ENCODE results near the gene PAMR1. TPM values are rescaled to one million over a fixed set of nuclear protein-coding genes. Genes with fewer than 3 reads are reported as not detected.
A peak's percentile ranks its signal among the peaks of the same experiment; 100 is the strongest.

The PAMR1 gene
- polyA plus RNA-seq, 5 donors: 7.4 to 14.9 (median 9.6) TPM

DNA sequence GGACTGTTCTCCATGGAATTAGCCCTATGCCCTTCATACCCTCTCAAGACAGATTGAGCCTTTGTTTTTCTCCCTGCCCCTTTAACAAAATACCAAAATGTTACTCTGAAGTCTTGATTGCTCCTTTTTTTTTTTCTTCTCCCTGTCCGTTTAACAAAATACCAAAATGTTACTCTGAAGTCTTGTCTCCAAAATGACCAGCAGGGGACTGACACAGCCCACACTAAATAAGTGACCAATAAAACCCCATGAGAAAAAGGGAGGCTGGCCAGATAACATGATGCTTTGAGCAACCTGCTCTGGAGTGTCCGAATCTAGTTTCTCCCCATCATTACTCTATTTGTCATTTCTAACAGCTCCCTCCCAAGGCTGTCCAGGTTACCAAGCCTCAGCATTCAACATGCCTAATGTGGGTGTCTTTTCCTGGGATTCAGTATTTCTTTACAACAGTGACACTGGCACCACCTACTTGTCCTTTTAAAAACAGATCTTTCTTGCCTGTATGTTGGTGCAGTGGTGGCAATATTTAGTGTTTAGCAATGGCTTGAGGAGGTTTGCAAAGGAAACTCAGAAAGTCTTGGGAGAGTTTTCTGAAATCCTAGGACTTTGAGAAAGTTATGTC lies 63.4 kb downstream of the PAMR1 start:
- no peak for DNase-seq

DNA sequence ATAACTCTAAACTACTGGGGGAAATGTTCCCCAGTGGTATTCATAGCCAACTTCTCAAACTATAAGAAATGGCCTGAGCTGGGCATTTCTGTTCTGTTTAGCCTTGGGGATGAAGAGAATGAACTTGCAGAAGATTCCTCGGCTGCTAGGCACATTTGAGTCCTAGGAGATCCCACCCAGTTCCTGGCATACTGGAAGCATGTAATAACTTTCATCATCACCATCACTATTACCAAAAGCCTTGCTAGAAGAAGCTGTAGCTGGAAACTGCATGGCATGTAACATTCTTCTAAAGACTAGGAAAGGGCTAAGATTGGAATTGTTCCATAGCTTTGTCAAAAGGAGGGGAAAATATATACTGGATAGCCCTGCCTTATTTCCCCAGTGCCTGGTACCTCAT lies 65.9 kb downstream of the PAMR1 start:
- no peak for DNase-seq

DNA sequence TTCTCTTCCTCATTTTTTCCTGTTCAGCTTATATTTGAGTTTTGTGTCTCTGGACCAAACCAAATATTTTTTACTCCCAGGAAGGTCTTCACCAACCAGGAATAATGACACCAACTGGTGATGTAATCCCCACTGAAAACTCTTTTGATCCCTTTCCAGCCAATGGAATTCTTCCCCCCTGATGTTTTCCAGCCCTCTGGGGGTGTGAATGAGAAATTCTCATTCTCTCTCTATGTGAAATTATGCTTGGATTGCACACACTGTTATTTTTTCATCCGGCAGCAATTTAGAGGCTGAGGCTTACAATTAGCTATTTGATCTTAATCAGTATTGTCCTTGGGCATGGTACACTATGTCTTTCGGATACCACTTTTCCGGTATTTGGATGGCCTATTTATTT lies 66.6 kb downstream of the PAMR1 start:
- DNase-seq: no peak

DNA sequence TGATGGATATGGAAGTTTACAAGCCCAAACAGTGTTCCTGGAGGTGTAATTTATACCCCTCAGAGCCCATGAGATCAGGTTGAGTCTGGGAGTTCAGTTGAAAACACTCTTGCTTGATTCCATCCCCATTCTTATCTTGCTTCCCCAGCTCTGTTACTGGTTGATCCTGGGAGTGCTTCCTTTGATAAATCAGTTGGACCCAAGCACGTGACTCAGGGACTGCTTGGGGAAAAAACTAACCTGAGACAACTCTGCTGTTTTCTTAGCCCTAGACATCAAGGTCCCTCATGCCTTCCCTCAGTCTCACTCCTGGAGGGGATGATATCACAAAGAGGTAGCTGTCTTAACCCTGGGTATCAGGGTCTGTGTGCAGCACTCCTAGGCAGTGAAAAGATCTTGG lies 71.1 kb downstream of the PAMR1 start:
- DNase-seq: no peak

DNA sequence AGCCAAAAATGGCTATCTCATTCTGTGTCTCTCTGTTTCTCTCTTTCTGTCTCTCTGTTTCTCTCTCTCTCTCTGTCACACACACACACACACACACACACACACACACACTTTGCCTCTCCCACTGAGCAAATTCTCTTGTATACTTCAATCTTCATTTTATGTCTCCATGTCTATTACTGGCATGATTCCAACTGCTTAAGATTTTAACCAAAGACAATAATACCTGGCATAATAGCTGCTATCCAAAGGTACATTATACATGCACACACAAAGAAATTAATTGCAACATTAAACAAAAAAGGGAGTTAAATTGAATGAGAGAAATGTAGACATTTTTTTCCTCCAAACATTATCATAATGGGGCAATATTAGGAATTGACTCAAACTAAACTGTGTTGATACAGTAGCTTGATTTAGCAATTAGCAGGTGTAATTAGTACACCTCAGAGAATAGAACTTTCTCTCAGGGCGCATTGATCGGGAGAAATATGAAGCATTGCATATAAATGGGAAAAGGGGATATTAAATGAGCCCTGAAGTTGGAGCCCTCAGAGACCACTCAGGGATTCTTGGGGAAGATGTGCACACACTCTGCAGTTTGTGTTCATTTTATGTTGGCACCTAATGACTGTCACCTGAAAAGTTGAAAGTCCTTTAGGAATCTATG lies 88.7 kb downstream of the PAMR1 start:
- no peak for DNase-seq

DNA sequence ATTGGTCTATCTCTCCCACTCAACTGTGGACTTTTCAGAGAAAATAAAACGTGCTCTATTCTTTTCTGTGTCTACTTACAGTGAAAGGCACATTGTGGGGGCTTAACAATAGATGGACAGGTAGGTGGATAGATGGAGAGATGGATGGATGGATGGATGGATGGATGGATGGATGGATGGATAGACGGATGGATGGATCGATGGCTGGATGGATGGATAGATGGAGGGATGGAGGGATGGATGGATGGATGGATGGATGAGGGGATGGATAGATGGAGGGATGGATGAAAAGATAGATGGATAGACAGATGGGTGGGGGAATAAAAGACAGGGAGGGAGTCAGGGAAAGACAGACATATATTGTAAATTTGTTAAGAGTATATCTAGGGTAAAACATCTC lies 91.8 kb downstream of the PAMR1 start:
- DNase-seq: no peak

DNA sequence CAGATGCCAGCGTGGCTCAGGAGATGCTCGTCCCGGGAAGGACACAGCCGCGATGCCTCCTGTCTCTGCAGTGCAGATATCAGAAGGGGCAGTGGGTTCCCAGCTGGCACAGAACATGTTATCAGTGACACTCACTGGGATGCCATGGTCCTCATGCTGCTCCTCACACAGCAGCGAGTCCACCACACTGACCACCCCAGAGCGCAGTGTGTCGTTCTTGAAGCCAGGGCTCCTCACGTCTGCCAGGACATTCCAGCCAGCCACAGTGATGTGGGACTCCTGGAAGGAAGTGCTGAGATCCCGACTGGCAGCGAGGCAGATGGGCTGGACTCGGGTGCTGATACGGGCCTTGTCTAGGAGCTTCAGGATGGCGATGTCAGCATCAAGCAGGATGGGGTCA lies 93.0 kb downstream of the PAMR1 start:
- DNase-seq: no peak

DNA sequence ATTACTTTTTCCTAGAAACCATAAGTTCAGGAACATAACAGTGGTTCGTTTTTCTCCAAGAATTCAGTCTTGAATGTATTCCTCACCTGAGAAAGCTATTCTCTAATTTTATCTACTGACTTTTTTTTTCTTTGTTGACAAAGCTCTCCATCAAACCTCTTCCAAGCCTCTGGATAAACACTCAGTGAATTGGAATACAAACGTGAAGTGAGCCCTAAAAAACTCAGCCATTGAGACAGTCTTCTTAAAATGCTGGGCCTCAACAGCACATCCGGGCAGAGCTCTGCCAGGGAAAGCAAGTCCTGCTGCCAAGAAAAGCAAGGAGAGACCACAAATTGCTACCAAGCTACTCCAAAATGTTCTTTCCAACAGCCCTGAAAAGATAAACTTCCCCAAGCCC lies 98.3 kb downstream of the PAMR1 start:
- no peak for DNase-seq

DNA sequence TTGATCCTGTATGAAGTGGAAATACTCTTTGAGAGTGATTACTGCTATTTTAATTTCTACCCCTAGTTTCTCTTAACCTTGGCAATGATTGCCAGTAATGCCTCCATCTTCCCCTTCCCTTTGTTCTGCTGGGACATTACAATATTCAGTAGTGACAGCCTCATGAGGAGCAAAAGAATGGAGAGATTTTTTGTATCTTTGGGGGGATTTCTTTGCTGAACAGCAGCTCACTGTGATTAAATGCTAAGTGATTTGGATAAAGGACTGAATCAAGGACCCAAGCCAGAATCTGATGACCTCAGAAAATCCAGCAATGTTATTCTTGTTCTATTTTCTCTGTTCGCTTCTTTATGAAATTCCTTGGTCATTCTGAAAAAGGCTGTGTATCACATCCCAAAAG lies 99.1 kb downstream of the PAMR1 start:
- DNase-seq: no peak

DNA sequence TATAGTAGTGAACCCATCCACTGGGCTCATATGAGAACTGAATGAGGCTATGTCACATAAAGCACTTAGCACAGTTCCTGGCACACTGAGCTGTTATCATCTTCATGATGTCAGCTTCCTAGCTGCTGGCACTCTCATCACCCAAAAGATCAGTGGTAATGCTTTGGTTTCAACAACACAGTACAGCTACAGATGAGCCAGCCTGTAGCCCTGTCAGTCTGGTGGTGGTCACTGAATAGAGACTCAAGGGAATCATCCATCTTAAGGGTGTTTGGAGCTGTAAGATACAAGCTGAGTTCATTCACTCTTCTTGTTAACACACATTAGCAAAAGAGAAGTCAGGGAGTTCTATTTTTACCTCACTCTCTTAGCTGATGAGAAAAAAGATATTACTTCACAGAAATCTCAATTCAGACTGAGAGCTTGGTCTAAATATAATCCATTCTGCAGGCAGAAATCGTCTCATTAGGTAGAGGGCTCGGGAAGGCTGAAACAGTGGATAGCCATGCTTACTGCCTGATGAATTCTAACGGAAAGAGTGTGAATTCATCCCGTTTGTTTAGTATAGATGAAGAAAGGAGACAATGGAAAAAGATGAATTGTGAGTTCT lies 99.7 kb downstream of the PAMR1 start:
- DNase-seq: no peak

DNA sequence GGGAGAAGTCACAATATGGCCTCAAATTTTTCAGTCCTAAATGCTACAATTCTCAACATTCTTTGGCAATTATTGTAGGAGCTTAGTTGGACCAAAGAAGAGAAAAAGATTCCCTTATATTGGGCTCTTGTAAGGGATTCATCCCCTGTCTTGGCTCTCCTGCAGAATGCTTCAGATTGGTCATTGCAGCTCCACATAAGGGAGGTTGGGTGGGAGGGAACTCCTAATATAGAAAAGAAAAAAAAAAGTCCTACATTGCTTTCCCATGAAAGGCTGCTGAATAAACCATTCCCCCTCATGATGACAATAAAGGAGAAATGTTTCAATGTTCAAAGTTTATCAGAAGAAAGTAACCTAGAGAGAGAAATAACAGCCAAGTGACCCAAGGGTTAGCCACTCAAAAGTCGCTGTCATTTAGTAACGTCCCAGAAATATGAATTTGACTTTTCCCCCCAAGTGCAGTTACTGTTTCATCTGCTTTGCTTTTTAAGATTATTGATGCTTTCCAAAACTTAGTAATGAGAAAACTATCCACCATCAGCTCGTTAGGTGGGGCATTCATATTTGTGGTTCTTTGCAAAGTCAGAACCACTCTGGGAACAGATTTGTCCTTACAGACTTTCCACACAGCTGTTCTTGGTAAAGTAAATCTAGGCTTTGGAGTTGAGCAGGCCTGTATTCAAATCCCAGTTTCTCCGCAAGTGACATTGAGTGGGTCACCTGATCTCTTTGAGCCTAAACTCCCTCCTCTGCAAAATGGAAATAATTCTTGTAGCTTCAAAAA lies 101.1 kb downstream of the PAMR1 start:
- no peak for DNase-seq

DNA sequence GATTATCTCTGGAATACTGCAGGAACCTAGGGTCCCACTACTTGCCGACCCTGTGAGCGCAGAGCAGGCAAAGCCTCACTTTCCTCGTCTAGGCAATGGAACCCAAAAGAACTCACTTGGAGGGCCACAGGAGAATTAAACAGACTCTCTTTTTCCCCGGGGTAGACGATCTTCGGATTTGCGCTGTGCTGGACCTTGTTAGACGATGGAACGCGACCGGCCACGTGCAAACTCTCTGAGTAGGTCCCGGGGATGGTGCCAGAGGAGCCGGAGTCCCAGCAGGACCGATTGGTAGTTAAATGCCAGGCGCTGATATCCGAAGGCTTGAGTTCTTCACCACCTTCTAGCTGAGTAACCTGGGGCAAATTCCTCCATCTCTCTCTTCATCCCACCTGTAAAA lies 105.0 kb downstream of the PAMR1 start:
- no peak for DNase-seq

DNA sequence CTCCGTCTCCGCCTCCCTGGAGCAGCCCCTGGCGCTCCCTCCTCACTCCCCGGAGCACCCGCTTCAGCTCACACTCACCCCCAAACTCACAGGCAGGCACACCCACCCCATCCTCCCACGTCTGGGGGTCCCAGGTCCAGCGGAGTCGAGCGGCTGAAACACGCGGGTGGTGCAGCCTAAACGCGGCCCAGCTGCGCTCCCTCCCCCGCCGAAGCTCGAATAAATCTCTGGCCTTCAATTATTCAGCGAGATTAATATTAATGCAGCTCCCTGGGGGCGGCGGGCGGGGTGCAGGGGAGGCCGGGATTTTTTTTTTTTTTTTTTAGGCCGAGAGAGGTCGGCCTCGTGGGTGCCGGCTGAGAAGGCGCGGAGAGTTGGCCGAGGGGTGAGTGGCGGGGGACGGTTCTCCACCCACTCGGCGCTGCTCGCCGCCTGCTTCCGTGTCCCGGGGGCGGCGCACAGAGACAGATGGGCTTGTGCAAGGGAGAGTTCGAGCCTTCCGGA lies 105.5 kb downstream of the PAMR1 start:
- DNase-seq: peak in 1 of 2 donors; percentile 24

DNA sequence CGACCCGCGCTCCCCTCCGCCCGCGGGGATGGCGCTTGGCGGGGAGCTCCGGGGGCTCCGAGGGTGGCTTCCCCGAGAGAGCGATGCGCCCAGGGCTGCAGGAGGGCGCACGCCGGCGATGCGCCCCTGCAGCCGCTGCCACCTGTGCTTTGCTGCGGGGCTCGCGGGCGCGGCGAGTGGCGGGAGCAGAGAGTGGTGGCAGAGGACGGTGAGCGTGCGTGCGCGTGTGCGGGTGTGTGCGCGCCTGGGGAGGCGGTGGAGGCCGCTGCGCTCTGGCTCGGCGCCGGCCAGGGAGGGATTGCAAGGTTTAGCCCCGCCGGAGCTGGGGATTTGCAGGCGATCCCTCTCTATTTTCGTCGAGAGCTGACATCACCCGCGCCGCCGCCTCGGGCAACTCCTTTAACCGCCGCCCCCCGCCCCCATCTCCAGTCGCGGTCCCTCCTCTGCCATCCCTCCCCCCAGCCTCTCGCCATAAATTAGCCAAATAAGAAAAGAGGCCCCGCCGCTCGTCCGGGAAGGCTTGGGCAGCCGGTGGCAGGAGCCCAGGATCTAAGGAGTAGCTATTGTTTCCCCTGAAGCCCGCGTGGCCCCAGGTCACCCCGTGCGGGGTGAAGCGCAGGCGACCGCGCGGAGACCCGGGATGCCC lies 106.1 kb downstream of the PAMR1 start, which contains the start of gene SLC1A2:
Gene SLC1A2 (minus strand): TSS at position 375 of the 646 bp plus-strand sequence. CDS start 592 bp downstream, outside the sequence.
- DNase-seq: peak in 1 of 2 donors; percentile 31

DNA sequence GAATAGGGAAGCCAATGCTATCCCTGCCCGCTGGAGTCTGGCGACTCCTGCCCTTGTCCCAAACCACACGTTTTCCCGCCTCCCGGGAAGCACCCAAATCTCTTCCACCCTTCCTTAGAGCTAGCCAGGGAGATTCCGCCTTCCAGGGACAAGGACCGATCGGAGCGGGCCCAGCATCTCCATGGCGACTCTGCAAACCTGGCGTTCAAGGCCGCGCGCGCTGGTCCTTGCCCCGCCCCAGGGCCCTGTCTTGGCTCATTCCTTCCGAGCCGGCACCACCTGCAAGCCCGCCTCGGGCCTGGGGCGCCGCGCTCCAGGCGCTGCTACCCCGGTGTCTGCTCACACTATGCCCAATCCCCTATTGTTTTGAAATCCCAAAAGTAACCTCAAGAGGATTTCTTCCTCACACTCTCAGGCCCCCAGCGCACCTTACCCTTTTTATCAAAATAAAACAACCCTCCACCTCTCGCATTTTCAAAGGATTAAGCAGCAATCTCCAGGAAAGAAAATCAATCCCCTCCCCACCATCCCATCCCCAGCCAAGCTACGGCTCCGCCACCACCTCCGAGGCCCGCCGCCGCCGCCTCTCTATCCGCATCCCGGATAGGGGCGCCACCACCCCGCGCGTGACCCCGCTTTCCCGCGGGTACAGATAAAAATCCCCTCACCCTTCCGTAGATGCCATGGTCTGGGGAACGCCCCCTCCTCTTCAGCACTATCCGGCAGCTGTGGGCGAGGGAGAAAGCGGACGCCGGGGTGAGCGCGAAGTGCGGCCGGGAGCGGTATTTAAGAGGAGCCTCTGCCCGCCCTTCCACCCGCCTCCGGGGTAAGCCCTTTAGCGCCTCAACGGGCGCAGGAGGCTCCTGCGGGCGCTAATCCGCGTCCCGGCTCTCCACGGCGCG lies 106.9 kb downstream of the PAMR1 start:
- DNase-seq: no peak

DNA sequence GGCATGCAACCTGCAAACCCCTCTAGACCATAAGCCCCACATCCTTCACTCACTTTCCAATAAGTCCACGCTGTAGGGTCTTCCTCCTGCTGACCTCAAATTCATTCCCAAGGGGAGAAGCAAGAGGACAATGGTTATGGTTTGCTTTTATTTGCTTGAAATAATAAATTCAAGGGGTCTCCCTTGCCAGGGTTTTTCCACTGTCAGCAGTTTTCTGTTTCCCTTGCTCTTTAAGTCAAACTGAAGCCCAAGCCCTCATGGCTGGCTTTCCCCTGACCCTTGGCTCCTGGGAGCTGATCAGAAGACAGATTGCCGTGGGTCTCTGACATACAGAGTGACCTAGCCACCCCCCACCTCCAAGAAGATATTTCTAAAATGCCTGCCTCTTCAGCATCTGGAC lies 109.9 kb downstream of the PAMR1 start:
- no peak for DNase-seq

DNA sequence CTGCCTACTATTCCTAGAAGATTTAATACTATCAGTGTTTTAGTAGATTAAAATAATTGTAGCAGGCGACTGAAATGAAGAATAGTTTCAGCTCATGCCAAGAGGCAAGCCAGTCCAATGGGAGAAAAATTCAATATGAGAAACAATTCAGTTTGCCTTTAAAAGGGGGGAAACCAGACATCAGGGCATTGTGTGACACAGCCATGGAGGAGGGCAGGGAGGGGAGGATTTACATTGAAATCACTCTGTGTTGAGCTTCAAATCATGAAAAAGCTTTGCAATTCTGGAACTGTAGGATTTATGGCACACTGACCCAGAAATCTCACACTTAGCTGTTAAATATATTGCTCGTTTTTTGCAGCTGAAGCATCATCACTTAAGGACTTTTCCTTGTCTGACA lies 110.6 kb downstream of the PAMR1 start:
- DNase-seq: no peak

DNA sequence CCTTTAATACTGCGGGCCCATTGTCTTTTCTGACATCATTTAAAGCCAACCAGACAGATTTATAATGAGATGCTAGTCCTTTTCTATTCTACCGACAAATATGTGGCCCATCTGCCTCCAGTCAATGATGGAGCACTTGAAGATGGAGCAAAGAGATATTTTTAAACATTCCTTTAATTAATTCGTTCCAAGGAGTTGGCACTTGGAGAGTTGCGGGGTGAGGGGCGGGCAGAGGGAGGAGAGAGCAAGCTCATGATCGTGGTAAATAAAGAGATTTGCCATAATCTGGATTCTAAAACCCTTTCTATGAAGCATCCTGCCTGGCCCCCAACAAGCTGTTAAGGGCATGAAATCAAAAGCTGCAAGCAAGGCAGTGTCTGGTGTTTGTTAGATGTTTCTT lies 111.1 kb downstream of the PAMR1 start:
- no peak for DNase-seq

DNA sequence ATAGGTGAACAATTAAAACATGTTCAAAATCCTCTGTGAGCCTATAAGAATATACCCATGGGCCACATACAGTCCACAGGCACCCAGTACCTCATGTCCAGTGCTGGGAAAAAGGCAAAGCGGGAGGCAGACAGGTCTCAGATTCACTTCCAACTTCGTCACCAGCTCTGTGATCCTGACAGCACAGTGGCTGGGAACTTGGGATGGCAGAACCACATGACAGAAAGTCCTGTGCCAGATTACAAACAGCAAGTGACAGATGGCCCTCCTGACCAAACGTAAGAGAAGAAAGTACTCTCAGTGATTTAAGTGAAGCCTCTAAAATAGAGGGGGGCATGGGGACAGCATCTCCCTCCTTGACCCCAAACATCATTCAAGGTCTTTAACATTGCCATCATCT lies 111.8 kb downstream of the PAMR1 start:
- no peak for DNase-seq

DNA sequence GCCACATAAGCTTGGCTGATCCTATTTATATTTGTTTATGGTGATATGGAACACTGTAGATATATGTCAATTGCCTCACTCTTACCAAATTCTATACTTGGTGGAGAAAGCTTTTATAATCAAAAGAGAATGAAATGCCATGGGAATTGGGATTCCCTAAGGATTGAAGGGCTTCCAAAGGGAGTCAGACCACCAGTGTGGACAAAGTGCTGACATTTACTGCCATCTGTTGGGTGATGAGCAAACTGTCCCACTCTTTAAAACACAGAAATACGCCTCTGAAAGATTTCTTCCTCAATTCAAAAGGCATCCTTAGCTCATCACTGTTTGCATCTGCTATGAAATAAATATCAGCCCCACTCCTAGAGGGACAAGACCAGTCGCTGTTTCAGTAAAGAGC lies 113.1 kb downstream of the PAMR1 start:
- no peak for DNase-seq

DNA sequence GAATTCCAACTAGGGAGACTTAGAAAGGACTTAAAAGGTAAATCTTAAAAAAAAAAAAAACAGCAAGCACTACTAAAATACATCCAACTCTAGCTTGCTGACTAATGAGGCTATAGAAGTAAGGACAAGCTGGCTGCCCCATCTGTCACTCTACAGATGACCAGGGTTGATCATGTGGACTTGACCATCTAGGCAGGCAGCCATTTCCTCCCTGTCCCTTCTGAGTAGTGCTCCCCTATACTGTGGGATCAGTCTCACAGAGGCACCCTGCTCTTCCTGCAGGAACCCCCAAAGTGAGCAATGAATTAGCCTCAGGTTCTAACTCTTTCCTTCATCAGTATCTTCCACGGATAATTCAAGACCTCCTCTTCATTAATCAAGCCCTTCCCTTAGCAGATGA lies 118.4 kb downstream of the PAMR1 start:
- no peak for DNase-seq

All from right lung (tissue), 5 donors.